Sigmoid colon (tissue), 7 donors: ENCODE data around the gene ELMO1. TPM values are rescaled to one million over a fixed set of nuclear protein-coding genes. Genes with fewer than 3 reads are reported as not detected.

ENCODE experiments used
- DNase-seq: peaks from one replicate; pipeline ENCODE4 v3.0.0-alpha.2; 2019
- H3K27ac ChIP-seq, 4 donors: fragments of 200-600 bp; sonication (generic); one replicate each; pipeline ENCODE4 v1.5.1; 2016 to 2019; ENCODE audit warnings: mild to moderate bottlenecking in 1 of 4
- H3K27me3 ChIP-seq, 3 donors: fragments of 200-600 bp; sonication (generic); one replicate each; pipeline ENCODE4 v1.5.1; 2019; ENCODE audit warnings: mild to moderate bottlenecking in 1 of 3
- H3K36me3 ChIP-seq, 4 donors: fragments of 200-600 bp; sonication (generic); one replicate each; pipeline ENCODE4 v1.5.1; 2016 to 2019
- H3K4me1 ChIP-seq, 4 donors: fragments of 200-600 bp; sonication (generic); one replicate each; pipeline ENCODE4 v1.5.1; 2017 to 2019
- H3K4me3 ChIP-seq, 4 donors: fragments of 200-600 bp; sonication (generic); one replicate each; pipeline ENCODE4 v1.5.1; 2017 to 2019; ENCODE audit warnings: mild to moderate bottlenecking in 2 of 4, moderate library complexity in 1 of 4
- H3K9me3 ChIP-seq, 4 donors: fragments of 200-600 bp in 3 of 4; sonication (generic) in 3 of 4; one replicate each; pipeline versions ENCODE4 v1.5.1 to v1.6.1; 2013 to 2019
- EP300 ChIP-seq, 4 donors: sonication (generic); formaldehyde crosslinking; IDR thresholded peaks; one replicate each; pipeline ENCODE4 v1.6.1; 2017; ENCODE audit warnings: antibody characterized with exemption in 4 of 4
- POLR2A ChIP-seq, 2 donors: fragments of 450-650 bp; IDR thresholded peaks; one replicate each; pipeline ENCODE4 v1.6.1; 2016; ENCODE audit warnings: antibody characterized with exemption in 2 of 2, mild to moderate bottlenecking in 2 of 2, moderate library complexity in 2 of 2
- POLR2AphosphoS5 ChIP-seq, 4 donors: sonication (generic); formaldehyde crosslinking; IDR thresholded peaks; one replicate each; pipeline ENCODE4 v1.6.1; 2017; ENCODE audit warnings: antibody characterized with exemption in 4 of 4
- WGBS, 2 donors: extraction: QIAGEN DNeasy Blood & Tissue Kit; methylation state at CpG; one replicate each; pipeline ENCODE4 v1.1.7; 2013; 5-methylcytosine and 5-hydroxymethylcytosine counted together
- intact Hi-C: fragments of 100-400 bp; cut with DNase I; formaldehyde crosslinking; loops from one replicate; pipeline ENCODE4 v1.15.1; 2023
- polyA plus RNA-seq, 3 donors: library from polyadenylated mRNA; stranded (reverse); fragments of 200-250 nt; gene quantifications; one replicate each; pipeline ENCODE4 v1.2.3, GENCODE V29; 2013
- total RNA-seq, 4 donors: library from RNA; depleted of rRNA; stranded (reverse); fragments of >200 nt; gene quantifications; one replicate each; pipeline ENCODE4 v1.1.0, GENCODE V29; 2016
- TF ChIP-seq, protein P1 (sequence below), 4 experiments: fragments of 450-650 bp in 3 of 4; fragments of 200-600 bp in 1 of 4; IDR thresholded peaks; one replicate each; pipeline ENCODE4 v1.5.1; 2016 to 2019; ENCODE audit warnings: antibody characterized with exemption in 4 of 4, mild to moderate bottlenecking in 3 of 4, moderate library complexity in 2 of 4
- donor health status: healthy with polysubstance abuse.
- donor health status: Bipolar disorder and iron deficiency.
- donor health status: healthy.

The ELMO1 gene
- total and polyA plus RNA-seq, 7 donors = 2.3 to 63.1 (median 33.9) TPM

GRCh38 chr7:37119296-37119860 lies 329.3 kb downstream of the ELMO1 start:
- Histone ChIP-seq H3K9me3 (no peaks in the 10 kb centered on the region), H3K27me3 (no peaks in the 10 kb centered on the region), H3K4me1 (peaks cover 0 to 7% (median 2%) of the 10 kb centered on the region in 4 donors), H3K4me3 (no peak overlapping the region), H3K36me3 (no peaks in the 10 kb centered on the region), H3K27ac (no peak overlapping the region)
- no peak for DNase-seq
- TF ChIP-seq, protein P1, sequence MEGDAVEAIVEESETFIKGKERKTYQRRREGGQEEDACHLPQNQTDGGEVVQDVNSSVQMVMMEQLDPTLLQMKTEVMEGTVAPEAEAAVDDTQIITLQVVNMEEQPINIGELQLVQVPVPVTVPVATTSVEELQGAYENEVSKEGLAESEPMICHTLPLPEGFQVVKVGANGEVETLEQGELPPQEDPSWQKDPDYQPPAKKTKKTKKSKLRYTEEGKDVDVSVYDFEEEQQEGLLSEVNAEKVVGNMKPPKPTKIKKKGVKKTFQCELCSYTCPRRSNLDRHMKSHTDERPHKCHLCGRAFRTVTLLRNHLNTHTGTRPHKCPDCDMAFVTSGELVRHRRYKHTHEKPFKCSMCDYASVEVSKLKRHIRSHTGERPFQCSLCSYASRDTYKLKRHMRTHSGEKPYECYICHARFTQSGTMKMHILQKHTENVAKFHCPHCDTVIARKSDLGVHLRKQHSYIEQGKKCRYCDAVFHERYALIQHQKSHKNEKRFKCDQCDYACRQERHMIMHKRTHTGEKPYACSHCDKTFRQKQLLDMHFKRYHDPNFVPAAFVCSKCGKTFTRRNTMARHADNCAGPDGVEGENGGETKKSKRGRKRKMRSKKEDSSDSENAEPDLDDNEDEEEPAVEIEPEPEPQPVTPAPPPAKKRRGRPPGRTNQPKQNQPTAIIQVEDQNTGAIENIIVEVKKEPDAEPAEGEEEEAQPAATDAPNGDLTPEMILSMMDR (IDR thresholded peaks at IDR 0.05) = no peak
- no peak for TF ChIP-seq POLR2AphosphoS5 (IDR thresholded peaks at IDR 0.05)
- no peak for TF ChIP-seq EP300 (IDR thresholded peaks at IDR 0.05)
- no peak for TF ChIP-seq POLR2A (IDR thresholded peaks at IDR 0.05)
- intact Hi-C loops = no loop called here
- WGBS, 2 donors = 85 to 89% methylated on average over 2 of the region's 2 CpGs

DNA sequence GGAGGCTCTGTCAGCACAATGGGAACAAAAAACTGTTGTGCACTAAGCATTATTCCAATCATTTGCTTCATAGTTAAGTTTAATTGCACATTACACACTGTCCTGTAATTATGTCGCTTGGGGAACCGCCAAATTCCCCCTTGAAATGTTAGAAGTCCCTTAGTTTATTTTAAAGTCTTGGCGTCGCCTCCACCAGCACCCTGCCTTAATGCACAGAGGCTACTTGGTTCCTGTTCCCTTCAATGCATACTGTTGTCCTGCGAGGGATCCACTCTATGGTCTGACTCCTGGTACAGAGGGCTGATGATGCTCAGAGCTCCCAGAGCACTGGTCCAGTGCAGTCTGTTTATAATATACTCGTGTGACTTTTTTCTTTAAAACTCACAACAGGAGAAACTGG lies 330.7 kb downstream of the ELMO1 start:
- Histone ChIP-seq H3K27me3 (no peaks in the 10 kb centered on the region), H3K9me3 (no peaks in the 10 kb centered on the region), H3K36me3 (no peaks in the 10 kb centered on the region), H3K4me1 (peaks cover 0 to 7% (median 2%) of the 10 kb centered on the region in 4 donors), H3K4me3 (no peak overlapping the region), H3K27ac (no peak overlapping the region)
- 82 to 85% methylated on average over 6 of the region's 6 CpGs for WGBS, 2 donors
- DNase-seq = no peak
- intact Hi-C loops = no loop called here
- TF ChIP-seq POLR2A (IDR thresholded peaks at IDR 0.05) = no peak
- no peak for TF ChIP-seq POLR2AphosphoS5 (IDR thresholded peaks at IDR 0.05)
- TF ChIP-seq EP300 (IDR thresholded peaks at IDR 0.05) = no peak
- TF ChIP-seq, protein P1 (IDR thresholded peaks at IDR 0.05) = no peak

GRCh38 chr7:37117292-37117691 lies 331.4 kb downstream of the ELMO1 start:
- 83 to 84% methylated on average over 4 of the region's 4 CpGs for whole genome bisulfite sequencing, 2 donors
- Histone ChIP-seq H3K9me3 (no peaks in the 10 kb centered on the region), H3K4me3 (no peak overlapping the region), H3K4me1 (peaks cover 0 to 7% (median 2%) of the 10 kb centered on the region in 4 donors), H3K36me3 (no peaks in the 10 kb centered on the region), H3K27me3 (no peaks in the 10 kb centered on the region), H3K27ac (peak overlapping the region in 1 of 4 donors; percentile 4)
- DNase-seq = no peak
- TF ChIP-seq, protein P1 (IDR thresholded peaks at IDR 0.05) = no peak
- no peak for TF ChIP-seq EP300 (IDR thresholded peaks at IDR 0.05)
- TF ChIP-seq POLR2AphosphoS5 (IDR thresholded peaks at IDR 0.05) = no peak
- no peak for TF ChIP-seq POLR2A (IDR thresholded peaks at IDR 0.05)
- intact Hi-C loops = no loop called here

- WGBS, 2 donors = 80 to 94% methylated on average over 1 of the region's 1 CpG
- DNase-seq = no peak
- peaks cover 0 to 7% (median 2%) of the 10 kb centered on the region in 4 donors for H3K4me1 ChIP-seq
- no peaks in the 10 kb centered on the region for H3K9me3 ChIP-seq
- H3K4me3 ChIP-seq = no peak overlapping the region
- TF ChIP-seq, protein P1 (IDR thresholded peaks at IDR 0.05) = no peak
- TF ChIP-seq EP300 (IDR thresholded peaks at IDR 0.05) = no peak
- TF ChIP-seq POLR2AphosphoS5 (IDR thresholded peaks at IDR 0.05) = no peak
- no peak for TF ChIP-seq POLR2A (IDR thresholded peaks at IDR 0.05)
- H3K36me3 ChIP-seq = no peaks in the 10 kb centered on the region
- intact Hi-C loops = no loop called here
- H3K27me3 ChIP-seq = no peaks in the 10 kb centered on the region
- H3K27ac ChIP-seq = no peak overlapping the region
Measured at GRCh38 chr7:37116093-37116701, 332.5 kb downstream of the ELMO1 start.
